Medulla oblongata (tissue), 1 donor: ENCODE measurements around the gene CXCL10.
A peak's percentile ranks its signal among the peaks of the same experiment; 100 is the strongest.
"Not testable (repeated sequence)": the region's sequence is repeated elsewhere in the genome, so short reads cannot be mapped to it uniquely, and the experiment has no call there.

Experiments used
- DNase-seq: peaks from one replicate; pipeline ENCODE4 v3.0.0-alpha.2; 2015; ENCODE audit errors: extremely low spot score

CXCL10 gene

GRCh38 chr4:76023389-76023788 lies at the start of gene CXCL10:
Gene CXCL10, minus strand, starts transcription at chr4:76023497. Its CDS starts 66 bp downstream, at chr4:76023431.
- peak; percentile 40 for DNase-seq

- no peak for DNase-seq
Observed at GRCh38 chr4:76072760-76073159, 49.5 kb upstream of the CXCL10 start.

DNA sequence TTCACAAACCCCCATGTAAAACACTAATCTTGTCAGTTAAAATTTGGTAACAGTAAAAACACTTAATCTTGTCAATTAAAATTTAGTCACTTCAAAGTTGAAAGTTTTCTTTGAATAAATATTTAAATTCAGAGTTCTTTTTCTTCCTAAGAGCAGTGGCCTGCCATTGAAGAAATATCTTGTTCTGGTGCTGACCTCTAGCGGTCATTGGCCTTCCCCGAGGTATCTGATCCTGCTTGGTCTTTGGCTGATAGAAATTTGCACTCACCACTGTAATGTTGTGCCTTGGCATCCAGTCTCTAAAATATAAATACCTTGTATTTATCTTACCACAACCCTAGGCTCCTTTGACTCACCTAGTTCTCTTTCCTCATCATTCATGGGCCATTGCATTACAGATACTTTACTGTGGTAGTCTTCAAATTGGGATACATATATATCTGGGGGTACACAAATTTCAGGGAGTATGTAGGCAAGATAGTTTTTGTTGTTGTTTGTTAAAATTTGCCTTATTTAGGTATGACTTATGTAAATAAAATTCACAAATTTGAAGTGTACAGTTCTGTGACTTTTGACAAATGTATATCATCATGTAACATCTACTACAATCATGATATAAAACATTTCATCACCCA lies 44.5 kb upstream of the CXCL10 start:
- peak; percentile 94 for DNase-seq

- DNase-seq, result no peak
Observed at GRCh38 chr4:76066546-76066945, 43.2 kb upstream of the CXCL10 start.

GRCh38 chr4:76061982-76062381 lies 38.7 kb upstream of the CXCL10 start:
- no peak for DNase-seq

DNA sequence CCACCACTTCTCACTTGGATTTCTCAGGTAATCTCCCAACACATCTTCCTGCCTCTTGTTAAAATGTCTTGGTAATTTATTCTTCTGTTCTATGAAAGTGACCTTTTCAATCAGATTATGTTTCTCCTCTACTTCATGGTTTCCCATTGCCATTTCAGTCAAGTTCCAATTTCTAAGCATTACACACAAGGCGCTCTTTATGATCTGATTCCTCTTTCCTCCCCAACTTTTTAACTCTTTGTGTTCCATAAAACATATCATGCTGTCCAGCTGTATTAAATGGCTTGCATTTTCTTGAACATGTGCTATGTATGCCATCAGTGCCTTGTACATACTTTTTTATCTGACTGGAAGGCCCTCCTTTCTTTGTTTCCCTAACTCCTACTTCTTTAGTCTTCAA lies 38.1 kb upstream of the CXCL10 start:
- no peak for DNase-seq

DNA sequence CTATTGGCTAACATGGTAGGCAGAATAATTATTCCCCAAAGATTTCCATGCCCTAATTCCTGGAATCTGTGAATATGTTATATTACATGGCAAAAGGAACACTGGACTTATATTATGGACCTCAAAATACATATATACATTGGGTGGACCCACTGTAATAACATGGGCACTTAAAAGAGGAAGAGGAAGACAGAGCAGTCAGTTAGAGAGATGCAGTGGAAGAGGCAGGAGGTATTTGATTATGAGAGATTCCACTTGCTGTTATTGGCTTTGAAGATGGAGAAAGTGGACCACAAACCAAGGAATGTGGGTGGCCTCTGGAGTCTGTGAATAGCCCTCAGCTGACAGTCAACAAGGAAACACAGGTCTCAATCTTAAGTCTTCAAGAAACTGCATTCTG lies 37.2 kb upstream of the CXCL10 start:
- no peak for DNase-seq

GRCh38 chr4:76059750-76060149 lies 36.5 kb upstream of the CXCL10 start:
- DNase-seq, result no peak

GRCh38 chr4:76058888-76059426 lies 35.7 kb upstream of the CXCL10 start:
- no peak for DNase-seq

- DNase-seq, result no peak
Observed at GRCh38 chr4:76058302-76058701, 35.0 kb upstream of the CXCL10 start.

DNA sequence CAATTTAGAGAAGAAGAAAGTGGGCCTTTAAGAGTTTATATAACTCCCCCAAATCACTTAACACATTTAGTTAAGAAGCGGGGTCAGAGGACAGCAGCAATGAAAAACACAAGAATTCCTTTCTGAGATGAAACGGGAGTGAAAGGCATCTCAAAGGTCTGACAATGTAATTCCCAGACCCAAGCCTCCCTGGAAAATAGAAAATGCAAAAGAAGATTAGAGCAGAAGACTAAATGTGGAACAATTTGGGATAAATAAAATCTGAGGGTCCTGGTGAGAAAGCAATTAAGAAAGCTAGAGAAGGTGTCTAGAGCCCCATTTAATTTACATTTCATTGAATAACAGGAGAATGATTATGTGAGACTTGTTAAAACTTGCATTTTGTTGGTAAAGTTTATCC lies 32.1 kb upstream of the CXCL10 start:
- no peak for DNase-seq

DNA sequence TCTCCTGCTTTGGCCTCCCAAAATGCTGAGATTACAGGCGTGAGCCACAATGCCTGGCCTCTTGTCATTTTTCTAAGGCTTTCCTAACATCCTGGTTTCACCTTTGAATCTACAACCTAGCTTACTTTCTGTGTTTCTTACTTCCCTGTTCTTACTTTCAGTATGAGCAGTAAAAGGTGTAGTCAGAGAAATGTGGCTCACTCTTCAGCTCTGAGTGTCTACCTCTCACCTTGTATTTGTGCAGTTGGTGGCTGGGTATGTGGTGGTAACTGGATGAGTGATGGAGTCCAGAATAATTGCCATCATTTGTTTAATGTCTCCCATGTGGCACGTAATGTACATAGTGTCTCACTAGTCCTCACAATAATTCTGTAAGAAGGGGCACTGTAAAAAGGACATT lies 31.7 kb upstream of the CXCL10 start:
- no peak for DNase-seq

DNA sequence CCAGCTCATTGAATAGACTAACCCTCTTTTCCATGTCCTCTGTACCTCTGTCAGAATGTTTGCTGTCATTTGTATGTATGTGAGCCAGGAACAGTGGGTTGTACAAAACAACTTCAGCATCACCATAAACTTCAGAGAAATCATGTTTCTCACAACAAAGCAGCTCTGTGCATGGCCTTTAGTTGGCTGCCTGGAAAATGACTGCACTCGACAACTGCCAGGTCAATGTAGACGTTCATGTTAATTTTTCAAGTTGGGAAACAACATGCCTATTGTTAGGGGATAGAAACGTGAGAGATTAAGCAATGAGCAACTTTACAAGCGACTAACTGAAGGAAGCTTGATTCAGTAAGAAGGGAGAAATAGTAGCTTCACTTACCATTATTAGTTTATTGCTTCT lies 30.4 kb upstream of the CXCL10 start:
- no peak for DNase-seq

DNA sequence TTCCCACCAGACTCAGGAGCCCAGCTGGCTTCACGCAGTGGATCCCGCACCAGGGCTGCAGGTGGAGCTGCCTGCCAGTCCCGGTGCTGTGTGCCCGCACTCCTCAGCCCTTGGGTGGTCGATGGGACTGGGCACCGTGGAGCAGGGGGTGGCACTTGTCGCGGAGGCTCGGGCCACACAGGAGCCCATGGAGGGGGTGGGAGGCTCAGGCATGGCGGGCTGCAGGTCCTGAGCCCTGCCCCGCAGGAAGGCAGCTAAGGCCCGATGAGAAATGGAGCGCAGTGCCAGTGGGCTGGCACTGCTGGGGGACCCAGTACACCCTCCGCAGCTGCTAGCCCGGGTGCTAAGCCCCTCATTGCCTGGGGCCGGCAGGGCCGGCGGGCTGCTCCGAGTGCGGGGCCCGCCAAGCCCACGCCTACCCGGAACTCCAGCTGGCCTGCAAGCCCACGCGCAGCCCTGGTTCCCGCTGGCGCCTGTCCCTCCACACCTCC lies 27.3 kb upstream of the CXCL10 start:
- DNase-seq, result not testable (repeated sequence)

GRCh38 chr4:76049860-76050416 lies 26.6 kb upstream of the CXCL10 start:
- not testable (repeated sequence) for DNase-seq

DNA sequence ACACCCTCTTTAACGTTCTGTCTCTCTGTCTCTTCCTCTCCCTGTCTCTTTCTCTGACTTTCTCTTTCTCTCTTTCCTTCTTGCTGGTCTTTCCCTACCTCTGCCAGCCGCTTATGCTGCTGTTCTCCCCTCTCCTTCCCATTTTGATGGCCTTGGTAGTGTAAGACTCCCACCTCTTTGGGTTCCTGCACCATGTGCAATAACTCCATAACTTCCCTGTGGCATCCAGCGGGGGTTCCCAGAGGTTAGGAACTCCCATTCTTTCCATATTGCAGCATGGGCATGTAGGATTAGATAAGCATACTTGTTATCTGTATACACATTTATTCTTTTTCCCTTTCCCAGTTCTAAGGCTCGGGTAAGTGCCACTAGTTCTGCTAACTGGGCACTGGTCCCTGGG lies 21.4 kb upstream of the CXCL10 start:
- DNase-seq, result not testable (repeated sequence)

- DNase-seq, result not testable (repeated sequence)
Observed at GRCh38 chr4:76043306-76043705, 20.0 kb upstream of the CXCL10 start.

- DNase-seq, result not testable (repeated sequence)
Observed at GRCh38 chr4:76042241-76042998, 19.1 kb upstream of the CXCL10 start.

GRCh38 chr4:76036855-76037254 lies 13.6 kb upstream of the CXCL10 start:
- DNase-seq, result no peak

DNA sequence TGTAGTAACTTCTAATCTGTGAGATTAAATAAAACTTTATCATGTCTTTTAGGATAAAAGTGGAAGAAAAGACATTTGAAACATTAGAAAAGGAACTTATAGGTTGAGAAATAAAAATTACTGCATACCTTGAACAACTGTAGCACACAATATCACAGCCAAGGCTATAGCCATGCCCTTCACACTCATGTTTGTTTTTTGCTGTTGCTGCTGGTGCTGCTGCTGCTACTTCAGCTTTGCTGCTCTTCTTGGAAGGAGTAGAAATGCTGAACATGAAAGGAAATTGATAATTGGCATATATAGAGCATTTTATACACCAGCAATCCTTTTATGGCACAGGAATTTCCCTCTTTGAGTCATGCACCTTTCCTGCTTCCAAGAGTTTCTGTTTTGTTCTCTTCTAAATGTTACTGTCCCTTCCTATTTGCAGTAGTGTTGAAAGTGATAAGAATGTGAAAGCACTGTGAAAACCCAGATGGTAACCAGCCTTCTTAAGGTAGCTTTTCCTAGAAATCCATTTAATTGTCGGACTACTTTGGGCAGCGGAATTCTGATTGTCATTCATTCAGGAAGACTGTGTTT lies 12.6 kb upstream of the CXCL10 start, which contains the start of gene CXCL11:
Gene CXCL11, minus strand, starts transcription at position 272 of the 582 bp plus-strand sequence. Its CDS starts 83 bp downstream, at position 189.
- DNase-seq, result no peak

GRCh38 chr4:76035141-76035540 lies 11.8 kb upstream of the CXCL10 start:
- no peak for DNase-seq

GRCh38 chr4:76029300-76029699 lies 6.0 kb upstream of the CXCL10 start:
- DNase-seq, result no peak
